ENCODE results near the gene MARS1. TPM values are rescaled to one million over a fixed set of nuclear protein-coding genes. Genes with fewer than 3 reads are reported as not detected.
A peak's percentile ranks its signal among the peaks of the same experiment; 100 is the strongest.

MARS1 gene
- total RNA-seq, 1 donor from 2014 or later: 283 TPM

- H3K4me1 Mint-ChIP-seq (ENCODE audit: low read depth): peaks cover 62% of the 10 kb centered on the region
These were observed 32.4 kb downstream of the MARS1 start, which contains the start of gene DDIT3 for GRCh38 chr12:57520053-57520818. DDIT3 (minus strand) TSS chr12:57520514; CDS start chr12:57517406, 3,108 bp downstream.

DNA sequence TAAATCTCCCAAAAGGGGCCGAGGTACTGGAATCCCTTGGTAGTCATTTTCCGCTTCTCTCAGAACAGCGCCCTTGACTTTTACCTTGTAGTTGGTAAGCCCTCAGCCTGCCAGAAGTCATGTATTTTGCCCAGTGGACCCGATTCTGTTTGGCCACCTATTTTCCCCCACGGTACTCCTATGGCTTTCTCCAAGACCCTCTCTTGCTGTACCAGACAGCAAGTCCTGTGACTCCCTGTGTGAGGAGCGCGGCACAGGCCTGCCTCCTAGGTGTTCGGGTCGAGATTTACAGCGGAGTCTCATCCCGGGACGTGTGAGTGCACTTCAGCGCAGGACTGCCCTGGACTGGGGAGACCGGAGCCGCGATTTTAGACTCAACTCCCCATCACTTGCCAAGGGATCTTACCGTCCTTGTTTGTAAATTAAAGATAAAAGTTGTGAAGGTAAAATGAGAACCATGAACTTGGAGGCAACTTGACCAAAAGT, 33.7 kb downstream of the MARS1 start:
- H3K4me1 Mint-ChIP-seq (ENCODE audit: low read depth): peaks cover 61% of the 10 kb centered on the region

More at GRCh38 chr12:57520053-57520818, 32.4 kb downstream of the MARS1 start, which contains the start of gene DDIT3:
- DNase-seq (ENCODE audit: low spot score): peak; percentile 99
- Mint-ChIP-seq H3K36me3 (ENCODE audit: low read depth) (peaks cover 43% of the 10 kb centered on the region), H3K9me3 (no peaks in the 10 kb centered on the region), H3K27ac (peak within 1 kb of the TSS; percentile 100), H3K4me3 (peak within 1 kb of the TSS; percentile 97), H3K27me3 (ENCODE audit: insufficient read depth) (no peaks in the 10 kb centered on the region)
- intact Hi-C loops (cut with micrococcal nuclease): loop anchor here (1.0 to 5.0 kb wide), 9 partner anchors 32 to 1593 kb away; partner anchors contain the start of genes ARHGAP9, CTDSP2, GLI1 and MARS1

DNA sequence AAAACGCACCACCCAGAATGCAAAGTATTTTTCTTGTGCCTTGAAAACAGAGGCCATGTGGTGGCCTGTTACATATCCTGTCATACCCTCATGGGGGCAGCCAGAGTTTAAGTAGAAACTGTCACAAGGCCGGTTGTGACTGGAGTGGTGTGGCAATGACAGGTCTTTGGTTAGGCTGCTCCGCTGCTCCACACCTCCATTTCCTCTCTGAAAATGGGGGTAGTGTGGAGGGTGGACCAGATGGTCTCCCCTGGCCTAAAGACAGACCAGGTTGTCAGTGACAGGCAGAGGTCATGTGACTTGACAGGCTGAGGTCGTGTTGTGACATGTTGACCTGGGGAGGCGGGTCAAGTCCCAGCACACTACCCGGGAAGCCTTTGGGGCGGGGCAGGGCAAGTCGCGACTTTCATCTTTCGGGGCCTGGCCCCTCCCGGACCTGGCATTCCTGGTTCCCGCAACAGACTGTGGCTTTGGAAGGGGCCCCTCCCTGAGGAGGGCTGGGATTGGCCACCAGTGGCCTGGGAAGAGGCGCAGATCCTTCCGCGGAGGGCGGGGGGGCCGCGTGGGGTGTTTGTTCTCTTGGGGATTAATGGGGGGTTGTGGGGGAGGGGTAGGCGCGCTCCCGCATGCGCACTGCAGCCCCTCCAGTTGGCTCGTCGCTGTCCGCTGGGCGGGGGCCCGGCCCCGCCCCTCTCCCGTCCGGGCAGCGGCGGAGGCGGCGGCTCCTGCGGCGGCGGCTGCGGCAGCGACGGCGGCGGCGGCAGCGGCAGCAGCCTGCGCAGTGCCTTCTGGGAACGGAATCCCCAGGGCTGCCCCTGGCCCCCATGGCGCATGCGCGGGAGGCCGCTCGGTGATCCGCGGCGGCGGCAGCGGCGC, 34.4 kb downstream of the MARS1 start, which contains the start of gene MBD6:
MBD6 (plus strand) TSS at position 814 of the 876 bp plus-strand sequence. CDS start 1,480 bp downstream, outside the sequence.
- Mint-ChIP-seq H3K4me3 (peak within 1 kb of the TSS; percentile 97), H3K4me1 (ENCODE audit: low read depth) (peaks cover 54% of the 10 kb centered on the region), H3K27me3 (ENCODE audit: insufficient read depth) (no peaks in the 10 kb centered on the region), H3K27ac (peak within 1 kb of the TSS; percentile 100), H3K9me3 (no peaks in the 10 kb centered on the region), H3K36me3 (ENCODE audit: low read depth) (peaks cover 32% of the 10 kb centered on the region)
- DNase-seq (ENCODE audit: low spot score): peak; percentile 92
- intact Hi-C loops (cut with micrococcal nuclease): loop anchor here (1.0 to 5.0 kb wide), 9 partner anchors 25 to 1595 kb away; partner anchors contain the start of genes ATP23, CDK4, CTDSP2 and DCTN2

More for the DNA sequence above, 33.7 kb downstream of the MARS1 start:
- H3K27ac Mint-ChIP-seq: peak overlapping the region; percentile 100
- no peak for DNase-seq (ENCODE audit: low spot score)
- peaks cover 32% of the 10 kb centered on the region for H3K36me3 Mint-ChIP-seq (ENCODE audit: low read depth)
- intact Hi-C loops (cut with micrococcal nuclease): loop anchor here (1.0 to 5.0 kb wide), 10 partner anchors 26 to 1594 kb away; partner anchors contain the start of genes ATP23, CDK4, CTDSP2 and DCTN2
- no peaks in the 10 kb centered on the region for H3K9me3 Mint-ChIP-seq
- peak overlapping the region; percentile 86 for H3K4me3 Mint-ChIP-seq
- no peaks in the 10 kb centered on the region for H3K27me3 Mint-ChIP-seq (ENCODE audit: insufficient read depth)

DNA sequence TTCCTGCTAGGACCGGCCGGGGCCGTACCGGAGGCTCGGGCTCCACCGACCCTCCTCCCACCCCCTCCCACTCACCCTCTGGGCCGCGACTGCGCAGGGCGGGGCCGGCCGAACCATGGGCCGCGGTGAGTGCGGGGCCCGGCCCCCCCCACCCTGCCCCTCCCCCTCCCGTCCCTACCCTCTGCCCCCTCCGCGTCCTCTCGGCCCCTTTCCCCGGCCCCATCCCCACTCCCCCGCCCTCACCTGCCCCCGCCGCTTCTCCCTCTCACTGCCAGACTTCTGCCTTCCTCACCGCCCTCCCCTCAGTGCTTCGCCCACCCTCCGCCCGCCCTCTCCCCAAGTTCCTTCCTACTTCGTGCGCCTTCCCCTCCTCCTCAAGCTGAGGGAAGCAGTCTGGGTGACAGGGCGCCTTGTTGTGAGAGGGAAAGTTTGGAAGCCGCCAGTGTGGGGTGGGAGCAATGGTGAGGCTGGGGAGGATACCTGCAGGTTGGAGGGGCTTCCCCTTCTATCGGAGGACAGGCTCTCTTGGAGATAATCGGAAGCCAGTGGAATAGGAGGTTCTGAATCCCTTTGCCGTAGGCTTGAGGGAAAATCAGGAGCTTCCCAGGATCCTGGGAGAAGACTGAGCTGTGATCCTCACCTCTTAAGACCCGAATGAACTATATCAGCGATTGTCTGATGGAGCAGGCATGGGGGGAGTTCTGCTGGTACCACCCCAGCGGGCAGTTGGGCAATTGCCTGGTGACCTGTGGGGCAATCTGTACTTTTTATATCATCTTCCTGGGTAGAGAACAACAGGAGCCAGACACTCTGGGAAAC, 35.2 kb downstream of the MARS1 start:
- H3K9me3 Mint-ChIP-seq: no peaks in the 10 kb centered on the region
- DNase-seq (ENCODE audit: low spot score): no peak
- H3K27me3 Mint-ChIP-seq (ENCODE audit: insufficient read depth): no peaks in the 10 kb centered on the region
- intact Hi-C loops (cut with micrococcal nuclease): loop anchor here (1.0 to 5.0 kb wide), 9 partner anchors 24 to 1596 kb away; partner anchors contain the start of genes ATP23, CDK4, CTDSP2 and DCTN2
- H3K4me1 Mint-ChIP-seq (ENCODE audit: low read depth): peaks cover 45% of the 10 kb centered on the region
- H3K4me3 Mint-ChIP-seq: peak overlapping the region; percentile 97
- peaks cover 28% of the 10 kb centered on the region for H3K36me3 Mint-ChIP-seq (ENCODE audit: low read depth)
- peak overlapping the region; percentile 86 for H3K27ac Mint-ChIP-seq

DNA sequence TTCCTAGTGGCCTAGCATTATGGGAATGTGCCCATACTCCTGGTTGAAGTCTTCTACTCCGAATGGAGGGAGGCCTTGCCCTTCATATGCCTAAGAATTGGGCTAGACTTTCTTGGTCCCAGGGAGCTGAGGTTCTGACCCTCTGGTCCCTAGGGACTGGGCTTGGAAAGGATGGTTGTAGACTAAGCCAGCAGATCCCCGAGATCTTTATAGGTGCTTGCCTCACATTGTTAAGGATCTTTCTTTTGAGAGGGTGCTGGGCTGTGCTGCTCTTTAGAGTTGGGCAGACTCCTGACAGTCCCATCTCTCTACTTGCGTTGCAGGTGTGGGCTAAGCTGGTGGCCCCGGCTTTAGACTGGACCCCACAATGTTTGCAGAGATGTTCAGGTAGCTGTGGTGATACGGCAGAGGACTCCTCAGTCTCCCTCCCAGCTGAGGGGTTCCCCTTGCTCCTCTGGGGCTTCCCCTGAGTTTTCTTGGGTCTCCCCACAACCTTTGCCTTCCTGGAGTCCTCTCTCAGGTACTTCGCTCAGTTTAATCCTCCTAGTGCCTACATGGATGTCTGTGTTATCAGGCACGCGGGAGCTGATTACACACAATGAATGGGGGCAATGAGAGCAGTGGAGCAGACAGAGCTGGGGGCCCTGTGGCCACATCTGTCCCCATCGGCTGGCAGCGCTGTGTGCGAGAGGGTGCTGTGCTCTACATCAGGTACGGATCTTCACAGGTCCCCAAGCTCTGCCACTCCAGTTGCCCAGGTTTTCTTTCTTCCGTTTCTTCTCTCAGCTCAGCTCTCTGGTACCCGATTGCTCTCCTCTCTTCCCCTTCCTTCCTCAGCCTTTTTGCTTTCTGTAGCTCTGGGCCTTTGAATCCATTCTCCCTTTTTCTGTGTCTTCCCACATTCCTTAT, 36.1 kb downstream of the MARS1 start:
- Mint-ChIP-seq H3K36me3 (ENCODE audit: low read depth) (peaks cover 29% of the 10 kb centered on the region), H3K9me3 (no peaks in the 10 kb centered on the region), H3K27me3 (ENCODE audit: insufficient read depth) (no peaks in the 10 kb centered on the region), H3K4me1 (ENCODE audit: low read depth) (peaks cover 37% of the 10 kb centered on the region), H3K4me3 (peak overlapping the region; percentile 97), H3K27ac (peak overlapping the region; percentile 86)
- no peak for DNase-seq (ENCODE audit: low spot score)
- intact Hi-C loops (cut with micrococcal nuclease): loop anchor here (2.0 to 5.0 kb wide), 5 partner anchors 67 to 1597 kb away; partner anchors contain the start of genes ATP23, CTDSP2, PIP4K2C and PTGES3

GRCh38 chr12:57524814-57525614, 37.1 kb downstream of the MARS1 start:
- DNase-seq (ENCODE audit: low spot score): no peak
- peaks cover 28% of the 10 kb centered on the region for H3K36me3 Mint-ChIP-seq (ENCODE audit: low read depth)
- peaks cover 30% of the 10 kb centered on the region for H3K4me1 Mint-ChIP-seq (ENCODE audit: low read depth)
- H3K4me3 Mint-ChIP-seq: peak overlapping the region; percentile 97
- H3K27ac Mint-ChIP-seq: no peak overlapping the region
- H3K27me3 Mint-ChIP-seq (ENCODE audit: insufficient read depth): no peaks in the 10 kb centered on the region
- intact Hi-C loops (cut with micrococcal nuclease): loop anchor here (5.0 kb wide), 3 partner anchors 322 to 1598 kb away; partner anchors contain the start of genes CTDSP2, PTGES3 and PYM1
- H3K9me3 Mint-ChIP-seq: no peaks in the 10 kb centered on the region

GRCh38 chr12:57525615-57526383, 37.9 kb downstream of the MARS1 start:
- H3K36me3 Mint-ChIP-seq (ENCODE audit: low read depth): peaks cover 29% of the 10 kb centered on the region
- no peaks in the 10 kb centered on the region for H3K27me3 Mint-ChIP-seq (ENCODE audit: insufficient read depth)
- H3K4me1 Mint-ChIP-seq (ENCODE audit: low read depth): peaks cover 30% of the 10 kb centered on the region

DNA sequence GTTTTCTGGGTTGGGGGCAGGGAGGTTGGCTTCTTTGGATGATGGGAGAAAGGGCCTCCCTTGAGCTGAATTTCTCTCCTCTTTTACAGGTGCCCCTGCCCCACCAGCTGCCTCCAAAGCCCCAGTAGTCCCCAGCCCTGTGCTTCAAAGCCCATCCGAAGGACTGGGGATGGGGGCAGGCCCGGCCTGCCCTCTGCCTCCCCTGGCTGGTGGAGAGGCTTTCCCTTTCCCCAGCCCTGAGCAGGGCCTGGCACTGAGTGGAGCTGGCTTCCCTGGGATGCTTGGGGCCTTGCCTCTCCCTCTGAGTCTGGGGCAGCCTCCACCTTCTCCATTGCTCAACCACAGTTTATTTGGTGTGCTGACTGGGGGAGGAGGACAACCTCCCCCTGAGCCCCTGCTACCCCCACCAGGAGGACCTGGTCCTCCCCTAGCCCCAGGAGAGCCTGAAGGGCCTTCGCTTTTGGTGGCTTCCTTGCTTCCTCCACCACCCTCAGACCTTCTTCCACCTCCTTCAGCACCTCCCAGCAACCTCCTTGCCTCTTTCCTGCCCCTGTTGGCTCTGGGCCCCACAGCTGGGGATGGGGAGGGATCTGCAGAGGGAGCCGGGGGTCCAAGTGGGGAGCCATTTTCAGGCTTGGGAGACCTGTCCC, 38.7 kb downstream of the MARS1 start:
- intact Hi-C loops (cut with micrococcal nuclease): no loop called here
- peak overlapping the region; percentile 44 for H3K27ac Mint-ChIP-seq
- peaks cover 32% of the 10 kb centered on the region for H3K36me3 Mint-ChIP-seq (ENCODE audit: low read depth)

More at GRCh38 chr12:57525615-57526383, 37.9 kb downstream of the MARS1 start:
- no peak for DNase-seq (ENCODE audit: low spot score)
- Mint-ChIP-seq H3K27ac (no peak overlapping the region), H3K4me3 (no peak overlapping the region), H3K9me3 (no peaks in the 10 kb centered on the region)
- intact Hi-C loops (cut with micrococcal nuclease): no loop called here

GRCh38 chr12:57527184-57527583, 39.3 kb downstream of the MARS1 start:
- Mint-ChIP-seq H3K27me3 (ENCODE audit: insufficient read depth) (no peaks in the 10 kb centered on the region), H3K27ac (no peak overlapping the region), H3K36me3 (ENCODE audit: low read depth) (peaks cover 34% of the 10 kb centered on the region), H3K4me1 (ENCODE audit: low read depth) (peaks cover 17% of the 10 kb centered on the region), H3K4me3 (no peak overlapping the region), H3K9me3 (no peaks in the 10 kb centered on the region)
- intact Hi-C loops (cut with micrococcal nuclease): no loop called here
- no peak for DNase-seq (ENCODE audit: low spot score)

More for the DNA sequence above, 38.7 kb downstream of the MARS1 start:
- H3K9me3 Mint-ChIP-seq: no peaks in the 10 kb centered on the region
- DNase-seq (ENCODE audit: low spot score): no peak
- no peak overlapping the region for H3K4me3 Mint-ChIP-seq
- no peaks in the 10 kb centered on the region for H3K27me3 Mint-ChIP-seq (ENCODE audit: insufficient read depth)
- peaks cover 23% of the 10 kb centered on the region for H3K4me1 Mint-ChIP-seq (ENCODE audit: low read depth)

Measured in activated T-helper 1 cell treated with anti-CD3 and anti-CD28 coated beads, Interleukin-12 subunit alpha, Interleukin-12 subunit beta, Interleukin-2, Interleukin-4 antibody, amounts not matched to agents 30 ng/mL and 10 ng/mL and 1 ng/mL, durations not matched to agents 14 hours and 24 hours and 36 hours (primary cell).